Right lobe of liver (tissue), 6 donors: ENCODE data around the gene DPYD. TPM values are rescaled to one million over a fixed set of nuclear protein-coding genes. Genes with fewer than 3 reads are reported as not detected.
A peak's percentile ranks its signal among the peaks of the same experiment; 100 is the strongest.

Experiments
- ATAC-seq, 4 donors: fragments of 200-7000 bp; cut with Tn5 transposase; one replicate each; pipeline ENCODE4 v1.9.1; 2020; ENCODE audit warnings: mild to moderate bottlenecking in 4 of 4, moderate library complexity in 4 of 4
- DNase-seq, 3 donors: peaks; one replicate each; pipeline ENCODE4 v3.0.0-alpha.2; 2020
- H3K27ac ChIP-seq, 3 donors: fragments of 200-600 bp; one replicate each; pipeline ENCODE4 v1.8.0; 2022
- H3K27me3 ChIP-seq, 2 donors: fragments of 200-600 bp; one replicate each; pipeline ENCODE4 v1.8.0; 2022
- H3K36me3 ChIP-seq, 4 donors: fragments of 200-600 bp; sonication (generic) in 1 of 4; one replicate each; pipeline versions ENCODE4 v1.5.1 to v1.8.0; 2017 to 2022; ENCODE audit warnings: control low read depth in 1 of 4
- H3K4me1 ChIP-seq, 4 donors: fragments of 200-600 bp; sonication (generic) in 1 of 4; one replicate each; pipeline versions ENCODE4 v1.5.1 to v1.8.0; 2017 to 2022; ENCODE audit warnings: control low read depth in 1 of 4
- H3K4me3 ChIP-seq, 3 donors: fragments of 200-600 bp; one replicate each; pipeline ENCODE4 v1.8.0; 2022
- H3K9me3 ChIP-seq, 4 donors: fragments of 200-600 bp; sonication (generic) in 1 of 4; one replicate each; pipeline versions ENCODE4 v1.5.1 to v1.8.0; 2017 to 2022; ENCODE audit warnings: control low read depth in 1 of 4
- CTCF ChIP-seq, 4 donors: fragments of 200-600 bp in 3 of 4; fragments of 450-650 bp in 1 of 4; IDR thresholded peaks; one replicate each; pipeline versions ENCODE4 v1.5.1 to v1.8.0; 2016 to 2022; ENCODE audit warnings: antibody characterized with exemption in 4 of 4, mild to moderate bottlenecking in 2 of 4
- POLR2A ChIP-seq: fragments of 450-650 bp; IDR thresholded peaks from one replicate; pipeline ENCODE4 v1.6.1; 2017; ENCODE audit warnings: antibody characterized with exemption, mild to moderate bottlenecking
- WGBS: methylation state at CpG from one replicate; pipeline ENCODE4 v1.1.6; 2018; ENCODE audit warnings: low coverage, low lambda C conversion rate; ENCODE audit not compliant: insufficient coverage; ENCODE audit errors: missing lambda C conversion rate; 5-methylcytosine and 5-hydroxymethylcytosine counted together
- intact Hi-C, 2 donors: fragments of 100-400 bp; cut with DNase I; formaldehyde crosslinking; loops; one replicate each; pipeline versions ENCODE4 v1.11.2 to v1.14.1; 2022
- total RNA-seq, 6 experiments: library from RNA; depleted of rRNA in 2 of 6; stranded (reverse); fragments of >200 nt in 2 of 6; fragmentation: NEBNext Ultra II Directional in 3 of 6; extraction: Animal tissue kit (Norgen Biotek cat#: 25700) in 3 of 6; gene quantifications; one replicate each; pipeline versions ENCODE4 v1.1.0 to v1.2.4, GENCODE V29; 2016 to 2023
- donor health status: DM: no; HTN: yes; CAD: no.
- donor health status: DM: no; HTN: no; CAD: no.
- donor health status: DM: no; HTN: no; CAD: no.
- donor health status: DM: no; HTN: yes; CAD: no.
- donor health status: DM: no; HTN: yes; CAD: no.

Gene DPYD
- total RNA-seq, 6 experiments from 2014 or later = 25.2 to 74.4 (median 40.0) TPM

GRCh38 chr1:97920276-97920831, 480 bp downstream of the DPYD start:
- TF ChIP-seq CTCF (IDR thresholded peaks at IDR 0.05) (no peak), POLR2A (no peak)
- Histone ChIP-seq H3K36me3 (no peaks in the 10 kb centered on the region), H3K4me1 (peaks cover 0 to 30% (median 14%) of the 10 kb centered on the region in 4 donors), H3K27me3 (no peaks in the 10 kb centered on the region), H3K9me3 (no peaks in the 10 kb centered on the region), H3K27ac (peak overlapping the region; percentile 93 to 96 (median 94)), H3K4me3 (peak overlapping the region; percentile 80 to 87 (median 86))
- intact Hi-C loops = no loop called here
- ATAC-seq (peak; percentile 48 to 60 (median 54)), DNase-seq (no peak)
- WGBS = 0% methylated on average over 22 of the region's 24 CpGs

GRCh38 chr1:97919585-97920261, 1.1 kb downstream of the DPYD start:
- no peaks in the 10 kb centered on the region for H3K27me3 ChIP-seq
- intact Hi-C loops = no loop called here
- TF ChIP-seq CTCF (IDR thresholded peaks at IDR 0.05) = no peak
- 3% methylated on average over 6 of the region's 6 CpGs for WGBS
- DNase-seq = no peak
- H3K9me3 ChIP-seq = no peaks in the 10 kb centered on the region
- no peaks in the 10 kb centered on the region for H3K36me3 ChIP-seq
- peak overlapping the region; percentile 93 to 96 (median 94) for H3K27ac ChIP-seq
- peaks cover 0 to 30% (median 14%) of the 10 kb centered on the region in 4 donors for H3K4me1 ChIP-seq
- peak overlapping the region; percentile 80 to 87 (median 86) for H3K4me3 ChIP-seq
- ATAC-seq = peak in 3 of 4 donors; percentile 11 to 41 (median 25)

GRCh38 chr1:97918961-97919360, 1.9 kb downstream of the DPYD start:
- intact Hi-C loops = no loop called here
- no peak for DNase-seq
- 4% methylated on average over 1 of the region's 1 CpG for WGBS
- H3K9me3 ChIP-seq = no peaks in the 10 kb centered on the region
- TF ChIP-seq CTCF (IDR thresholded peaks at IDR 0.05) (no peak), POLR2A (no peak)
- H3K4me1 ChIP-seq = peaks cover 0 to 30% (median 14%) of the 10 kb centered on the region in 4 donors
- ATAC-seq = no peak
- peak overlapping the region; percentile 80 to 87 (median 86) for H3K4me3 ChIP-seq
- no peaks in the 10 kb centered on the region for H3K27me3 ChIP-seq
- peak overlapping the region; percentile 93 to 96 (median 94) for H3K27ac ChIP-seq
- no peaks in the 10 kb centered on the region for H3K36me3 ChIP-seq

- H3K36me3 ChIP-seq = no peaks in the 10 kb centered on the region
- no peaks in the 10 kb centered on the region for H3K9me3 ChIP-seq
- no peaks in the 10 kb centered on the region for H3K27me3 ChIP-seq
- no peak overlapping the region for H3K27ac ChIP-seq
- DNase-seq (no peak), ATAC-seq (no peak)
- no peak overlapping the region for H3K4me3 ChIP-seq
- intact Hi-C loops = no loop called here
- 86% methylated on average over 2 of the region's 3 CpGs for WGBS
- peaks cover 0 to 23% (median 11%) of the 10 kb centered on the region in 4 donors for H3K4me1 ChIP-seq
- TF ChIP-seq POLR2A (no peak), CTCF (IDR thresholded peaks at IDR 0.05) (no peak)
Measured at GRCh38 chr1:97913506-97914139, 7.2 kb downstream of the DPYD start.
